Measurements from ENCODE around the gene PSMD3.

DNA sequence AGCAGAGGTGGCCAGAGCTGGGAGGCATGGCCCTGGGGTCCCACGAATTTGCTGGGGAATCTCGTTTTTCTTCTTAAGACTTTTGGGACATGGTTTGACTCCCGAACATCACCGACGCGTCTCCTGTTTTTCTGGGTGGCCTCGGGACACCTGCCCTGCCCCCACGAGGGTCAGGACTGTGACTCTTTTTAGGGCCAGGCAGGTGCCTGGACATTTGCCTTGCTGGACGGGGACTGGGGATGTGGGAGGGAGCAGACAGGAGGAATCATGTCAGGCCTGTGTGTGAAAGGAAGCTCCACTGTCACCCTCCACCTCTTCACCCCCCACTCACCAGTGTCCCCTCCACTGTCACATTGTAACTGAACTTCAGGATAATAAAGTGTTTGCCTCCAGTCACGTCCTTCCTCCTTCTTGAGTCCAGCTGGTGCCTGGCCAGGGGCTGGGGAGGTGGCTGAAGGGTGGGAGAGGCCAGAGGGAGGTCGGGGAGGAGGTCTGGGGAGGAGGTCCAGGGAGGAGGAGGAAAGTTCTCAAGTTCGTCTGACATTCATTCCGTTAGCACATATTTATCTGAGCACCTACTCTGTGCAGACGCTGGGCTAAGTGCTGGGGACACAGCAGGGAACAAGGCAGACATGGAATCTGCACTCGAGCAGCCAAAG is 36.9 kb downstream of the PSMD3 start:
- TF ChIP-seq POLR2A (IDR thresholded peaks at IDR 0.05; ENCODE audit: low read length) (no peak), GATA1 (IDR thresholded peaks at IDR 0.05; ENCODE audit: low read depth, low read length) (no peak)
